ENCODE results near the gene ERGIC2.
"Not testable (repeated sequence)": the region's sequence is repeated elsewhere in the genome, so short reads cannot be mapped to it uniquely, and the experiment has no call there.

The ERGIC2 gene

DNA sequence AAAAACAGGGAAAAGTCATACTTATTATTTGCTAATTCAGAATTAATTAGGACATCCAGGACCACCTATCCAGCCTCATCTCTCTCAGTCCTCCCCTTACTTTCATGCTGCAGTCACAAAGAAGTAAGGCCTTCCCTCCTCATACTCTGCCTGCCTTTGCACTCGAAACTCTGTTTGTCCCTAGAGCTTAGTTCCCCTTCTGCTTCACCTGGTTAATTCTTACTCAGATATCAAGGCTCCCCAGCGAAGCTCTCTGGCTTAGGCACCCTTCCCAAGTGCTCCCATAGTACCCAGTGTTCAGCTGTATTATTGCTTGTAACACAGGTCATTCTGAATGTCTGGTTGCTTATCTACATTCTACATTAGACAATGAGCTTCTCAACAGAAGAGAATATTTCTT is 81.3 kb downstream of the ERGIC2 start:
- ATAC-seq: no peak
- DNase-seq: no peak

- no peak for ATAC-seq
- DNase-seq: no peak
Observed at GRCh38 chr12:29291226-29291625, 89.7 kb downstream of the ERGIC2 start.

GRCh38 chr12:29290475-29290874 is 90.5 kb downstream of the ERGIC2 start:
- not testable (repeated sequence) for ATAC-seq, DNase-seq

DNA sequence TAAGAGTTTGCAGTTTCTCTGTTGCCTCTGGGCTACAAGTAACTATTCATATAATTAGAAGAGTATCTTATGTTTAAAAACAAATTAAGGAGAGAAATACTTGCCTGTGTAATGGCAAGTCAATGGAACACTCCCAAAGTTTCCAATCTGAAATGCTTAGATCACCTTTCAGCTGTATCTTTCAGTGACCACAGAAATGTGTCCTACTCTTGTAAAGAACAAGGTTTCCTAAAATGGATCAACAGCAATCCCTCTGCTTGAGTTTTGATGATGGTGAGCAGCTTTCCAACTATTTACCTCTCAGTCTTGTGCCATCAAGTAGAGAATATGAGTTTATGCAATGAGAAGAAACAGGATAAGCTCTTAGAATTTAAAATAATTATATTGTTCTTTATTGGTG is 92.9 kb downstream of the ERGIC2 start:
- ATAC-seq: no peak
- no peak for DNase-seq

GRCh38 chr12:29287622-29288021 is 93.3 kb downstream of the ERGIC2 start:
- ATAC-seq (no peak), DNase-seq (no peak)
